Stimulated activated CD4-positive, alpha-beta T cell treated with anti-CD3 and anti-CD28 coated beads, Interleukin-15, amount 100 ng/mL, for 1 hour (primary cell): Measurements from ENCODE around the gene FZR1.
A peak's percentile ranks its signal among the peaks of the same experiment; 100 is the strongest.
"Not testable (repeated sequence)": the region's sequence is repeated elsewhere in the genome, so short reads cannot be mapped to it uniquely, and the experiment has no call there.

Source experiments
- DNase-seq, 2 donors: peaks; one replicate each; pipeline ENCODE4 v3.0.0-alpha.2; 2020; ENCODE audit warnings: low read depth in 1 of 2, low spot score in 1 of 2

FZR1 gene

GRCh38 chr19:3570606-3571011, 64.5 kb downstream of the FZR1 start:
- no peak for DNase-seq

GRCh38 chr19:3572132-3572854, 66.2 kb downstream of the FZR1 start:
- DNase-seq, result peak; percentile 99

- DNase-seq, result no peak
These were observed 66.7 kb downstream of the FZR1 start, which contains the start of gene HMG20B for GRCh38 chr19:3572855-3573161. TSS of gene HMG20B (plus strand) at chr19:3572944. CDS start at chr19:3573310, 366 bp downstream.

GRCh38 chr19:3573162-3573857, 67.2 kb downstream of the FZR1 start:
- no peak for DNase-seq

- DNase-seq, result peak; percentile 56 to 64
These were observed 67.9 kb downstream of the FZR1 start for GRCh38 chr19:3573858-3574637.

GRCh38 chr19:3575260-3575741, 69.2 kb downstream of the FZR1 start:
- no peak for DNase-seq

- no peak for DNase-seq
These were observed 70.0 kb downstream of the FZR1 start for GRCh38 chr19:3575949-3576673.

GRCh38 chr19:3576696-3577443, 70.8 kb downstream of the FZR1 start:
- no peak for DNase-seq

GRCh38 chr19:3577723-3578344, 71.7 kb downstream of the FZR1 start:
- no peak for DNase-seq

- no peak for DNase-seq
These were observed 72.3 kb downstream of the FZR1 start for GRCh38 chr19:3578390-3578789.

- DNase-seq, result no peak
These were observed 74.2 kb downstream of the FZR1 start for GRCh38 chr19:3580156-3580934.

GRCh38 chr19:3581792-3582191, 75.7 kb downstream of the FZR1 start:
- DNase-seq, result not testable (repeated sequence)

- not testable (repeated sequence) for DNase-seq
These were observed 78.1 kb downstream of the FZR1 start for GRCh38 chr19:3584036-3584802.

- no peak for DNase-seq
These were observed 79.4 kb downstream of the FZR1 start, which contains the start of gene GIPC3 for GRCh38 chr19:3585301-3586126. TSS of gene GIPC3 (plus strand) at chr19:3585478. CDS start at chr19:3585598, 120 bp downstream.

GRCh38 chr19:3586127-3586626, 80.1 kb downstream of the FZR1 start:
- peak in 1 of 2 donors; percentile 33 for DNase-seq

- no peak for DNase-seq
These were observed 80.7 kb downstream of the FZR1 start for GRCh38 chr19:3586707-3587346.
